Measurements from ENCODE around the gene IL23A. TPM values are rescaled to one million over a fixed set of nuclear protein-coding genes. Genes with fewer than 3 reads are reported as not detected.

The IL23A gene
- total and polyA plus RNA-seq, 10 of the 15 experiments (the other 5 are each of a cell fraction or from before 2014, with no cell fraction given) = 3.3 to 11.1 (median 5.2) TPM

- SMC1A ChIA-PET (ENCODE audit: uncharacterized antibody, unreplicated experiment) = interaction anchor here (0.6 to 5.1 kb wide), 6 partner anchors 11 to 102 kb away, joined by 3 to 58 read pairs (median 18); partner anchors contain the start of gene TIMELESS
- in situ Hi-C loops (cut with MboI) (no loop called here), intact Hi-C loops (cut with micrococcal nuclease; ENCODE audit: unreplicated experiment) (loop anchor here (5.0 kb wide), 1 partner anchor 85 kb away; the partner anchor contains the start of gene TIMELESS)
- no peak within 1 kb of the TSS for H3K4me3 ChIP-seq
- DNase-seq (ENCODE audit: low read depth, low spot score) (no peak), ATAC-seq (no peak), FAIRE-seq (no peak)
- no peaks in the 10 kb centered on the region for H3K36me3 ChIP-seq (ENCODE audit: control insufficient read depth in 2 of 2, insufficient read depth in 2 of 2, low read length in 1 of 2)
- no peaks in the 10 kb centered on the region for H4K20me1 ChIP-seq (ENCODE audit: control insufficient read depth, insufficient read depth)
- POLR2A ChIA-PET = interaction anchor here (0.6 to 7.9 kb wide), 5 partner anchors 12 to 49 kb away, joined by 3 to 140 read pairs (median 4); partner anchors contain the start of genes IL23A and PAN2
- no peak within 1 kb of the TSS for H3K9ac ChIP-seq (ENCODE audit: control insufficient read depth, insufficient read depth, low read length)
- 75% methylated on average over 10 of the region's 10 CpGs for WGBS (ENCODE audit: insufficient coverage, insufficient replicate concordance, low lambda C conversion rate, missing lambda C conversion rate)
- RAD21 ChIA-PET (ENCODE audit: unreplicated experiment) = interaction anchor here (0.6 to 5.3 kb wide), 5 partner anchors 14 to 101 kb away, joined by 3 to 60 read pairs (median 3); no protein-coding TSS in a partner anchor
- H3K4me1 ChIP-seq (ENCODE audit: control insufficient read depth, insufficient read depth, low read length) = peaks cover 5% of the 10 kb centered on the region; the same call in 1 of the 2 replicates
- no peaks in the 10 kb centered on the region for H3K9me3 ChIP-seq (replicated peaks; ENCODE audit: control insufficient read depth, insufficient read depth, low read length)
- H3K79me2 ChIP-seq (ENCODE audit: control insufficient read depth, insufficient read depth, low read length) = peaks cover 22% of the 10 kb centered on the region
- CTCF ChIA-PET = interaction anchor here (0.6 to 3.0 kb wide), 6 partner anchors 12 to 105 kb away, joined by 3 to 17 read pairs (median 3); no protein-coding TSS in a partner anchor
- no peaks in the 10 kb centered on the region for H3K27me3 ChIP-seq (replicated peaks in 1 of 2; ENCODE audit: control insufficient read depth in 2 of 2, insufficient read depth in 2 of 2, low read length in 1 of 2)
- TF ChIP-seq POLR2AphosphoS2 (IDR thresholded peaks at IDR 0.05; ENCODE audit: low read depth, low read length) (no peak), ZBED1 (IDR thresholded peaks at IDR 0.05; ENCODE audit: borderline replicate concordance) (no peak), SREBF2 (IDR thresholded peaks at IDR 0.05; ENCODE audit: low read length) (no peak), HDAC6 (IDR thresholded peaks at IDR 0.05; ENCODE audit: unreplicated experiment) (no peak), SMAD5 (IDR thresholded peaks at IDR 0.05; ENCODE audit: low read depth) (no peak)
- no TSS peak for BruUV-seq (replicated peaks)
- no peak within 1 kb of the TSS for H2AFZ ChIP-seq (ENCODE audit: control insufficient read depth, low read depth, low read length)
- H3K4me2 ChIP-seq (ENCODE audit: control insufficient read depth, insufficient read depth) = no peak within 1 kb of the TSS
- no peak within 1 kb of the TSS for H3K27ac ChIP-seq (ENCODE audit: control insufficient read depth, insufficient read depth)
Measured at GRCh38 chr12:56362130-56363059, 23.7 kb downstream of the IL23A start, which contains the start of gene APOF. APOF (minus strand) TSS chr12:56362857; CDS start chr12:56362745, 112 bp downstream.
